Measurements from ENCODE around the gene CAVIN1. TPM values are rescaled to one million over a fixed set of nuclear protein-coding genes. Genes with fewer than 3 reads are reported as not detected.
"Not testable (repeated sequence)": the region's sequence is repeated elsewhere in the genome, so short reads cannot be mapped to it uniquely, and the experiment has no call there.

CAVIN1 gene
- total RNA-seq, 1 donor from 2014 or later = 53.3 TPM

DNA sequence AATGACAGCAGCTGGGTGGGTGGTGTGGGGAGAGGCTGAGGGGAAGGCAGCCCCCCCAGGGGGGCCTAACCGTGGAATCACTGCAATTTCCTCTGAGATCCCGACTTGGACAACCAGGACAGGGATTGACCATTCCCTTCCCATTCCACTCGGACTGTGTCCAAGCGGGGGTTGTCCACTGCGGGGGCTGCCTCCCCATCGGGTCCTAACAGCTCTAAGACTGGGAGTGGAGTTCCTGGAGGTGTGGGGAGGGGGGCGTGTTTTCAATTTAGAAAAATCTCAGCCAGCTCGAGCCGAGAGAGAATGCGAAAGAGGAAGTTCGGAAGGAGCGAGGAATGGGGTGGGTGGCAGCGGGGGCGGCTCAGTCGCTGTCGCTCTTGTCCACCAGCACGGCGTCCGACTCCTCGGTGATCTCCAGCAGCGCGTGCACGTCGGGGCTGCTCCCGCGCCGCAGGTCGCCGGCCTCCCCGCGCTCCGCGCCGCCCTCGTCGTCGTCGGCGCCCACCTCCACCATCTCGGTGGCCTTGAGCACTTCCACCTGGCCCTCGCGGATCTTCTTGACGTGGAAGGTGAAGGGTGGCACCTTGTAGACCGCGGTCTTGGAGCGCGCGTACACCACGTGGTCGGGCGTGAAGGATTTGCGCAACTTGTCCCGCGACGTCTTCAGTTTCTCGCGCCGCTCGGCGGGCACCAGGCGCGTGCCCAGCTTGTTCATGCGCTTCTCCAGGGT is 18.6 kb downstream of the CAVIN1 start:
- peaks cover 23% of the 10 kb centered on the region for H3K4me1 Mint-ChIP-seq

DNA sequence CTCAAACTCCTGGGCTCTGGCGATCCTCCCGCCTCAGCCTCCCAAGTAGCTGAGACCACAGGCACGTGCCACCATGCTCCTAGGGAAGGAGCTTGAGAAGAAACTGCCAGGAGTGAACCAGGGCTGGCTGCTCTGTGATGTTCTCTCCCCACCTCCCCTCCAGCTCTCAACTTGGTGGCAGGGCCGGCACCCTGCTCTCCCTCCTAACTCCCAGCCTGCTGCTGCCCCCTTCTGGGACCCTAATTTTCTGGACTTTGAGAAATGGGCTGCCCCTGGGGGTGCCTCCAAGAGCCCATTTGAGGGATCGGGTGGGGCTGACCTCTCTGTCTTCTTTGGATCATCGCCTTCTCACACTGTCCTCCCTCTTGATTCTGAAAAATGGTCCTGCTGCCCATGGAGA is 19.9 kb downstream of the CAVIN1 start:
- Mint-ChIP-seq H3K9me3 (no peaks in the 10 kb centered on the region), H3K4me3 (no peak overlapping the region), H3K36me3 (peaks cover 8% of the 10 kb centered on the region), H3K4me1 (peaks cover 23% of the 10 kb centered on the region), H3K27ac (no peak overlapping the region), H3K27me3 (ENCODE audit: low read depth) (no peaks in the 10 kb centered on the region)
- TF ChIP-seq, protein P1, sequence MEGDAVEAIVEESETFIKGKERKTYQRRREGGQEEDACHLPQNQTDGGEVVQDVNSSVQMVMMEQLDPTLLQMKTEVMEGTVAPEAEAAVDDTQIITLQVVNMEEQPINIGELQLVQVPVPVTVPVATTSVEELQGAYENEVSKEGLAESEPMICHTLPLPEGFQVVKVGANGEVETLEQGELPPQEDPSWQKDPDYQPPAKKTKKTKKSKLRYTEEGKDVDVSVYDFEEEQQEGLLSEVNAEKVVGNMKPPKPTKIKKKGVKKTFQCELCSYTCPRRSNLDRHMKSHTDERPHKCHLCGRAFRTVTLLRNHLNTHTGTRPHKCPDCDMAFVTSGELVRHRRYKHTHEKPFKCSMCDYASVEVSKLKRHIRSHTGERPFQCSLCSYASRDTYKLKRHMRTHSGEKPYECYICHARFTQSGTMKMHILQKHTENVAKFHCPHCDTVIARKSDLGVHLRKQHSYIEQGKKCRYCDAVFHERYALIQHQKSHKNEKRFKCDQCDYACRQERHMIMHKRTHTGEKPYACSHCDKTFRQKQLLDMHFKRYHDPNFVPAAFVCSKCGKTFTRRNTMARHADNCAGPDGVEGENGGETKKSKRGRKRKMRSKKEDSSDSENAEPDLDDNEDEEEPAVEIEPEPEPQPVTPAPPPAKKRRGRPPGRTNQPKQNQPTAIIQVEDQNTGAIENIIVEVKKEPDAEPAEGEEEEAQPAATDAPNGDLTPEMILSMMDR (IDR thresholded peaks at IDR 0.05; ENCODE audit: unreplicated experiment) = no peak
- DNase-seq (ENCODE audit: low spot score in 2 of 2, unreplicated experiment in 2 of 2) = no peak

More for the DNA sequence above, 18.6 kb downstream of the CAVIN1 start:
- Mint-ChIP-seq H3K27me3 (ENCODE audit: low read depth) (no peaks in the 10 kb centered on the region), H3K9me3 (no peaks in the 10 kb centered on the region), H3K4me3 (no peak overlapping the region), H3K36me3 (peaks cover 8% of the 10 kb centered on the region), H3K27ac (no peak overlapping the region)
- TF ChIP-seq, protein P1 (IDR thresholded peaks at IDR 0.05; ENCODE audit: unreplicated experiment) = no peak
- DNase-seq (ENCODE audit: low spot score in 2 of 2, unreplicated experiment in 2 of 2) = no peak

DNA sequence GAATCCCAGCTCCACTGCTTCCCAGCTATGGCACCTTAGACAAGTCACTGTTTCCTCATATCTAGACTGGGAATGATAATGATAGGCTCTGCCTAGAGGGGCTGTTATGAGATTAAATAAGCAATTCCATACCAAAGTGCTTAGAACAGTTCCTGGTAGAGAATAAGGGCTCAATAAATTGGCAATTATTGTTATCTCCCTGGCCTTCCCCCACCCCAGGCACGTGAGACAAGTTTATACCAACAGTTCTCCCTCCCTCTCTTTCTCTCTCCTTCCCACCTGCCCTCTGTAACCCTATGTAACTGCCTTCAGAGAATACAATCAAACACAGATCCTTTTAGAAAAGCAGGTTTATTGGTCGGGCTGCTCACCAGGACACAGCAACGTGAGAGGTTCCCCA is 20.9 kb downstream of the CAVIN1 start:
- Mint-ChIP-seq H3K9me3 (no peaks in the 10 kb centered on the region), H3K27ac (peak overlapping the region; percentile 91), H3K4me3 (no peak overlapping the region), H3K27me3 (ENCODE audit: low read depth) (no peaks in the 10 kb centered on the region), H3K4me1 (peaks cover 16% of the 10 kb centered on the region), H3K36me3 (peaks cover 8% of the 10 kb centered on the region)
- TF ChIP-seq, protein P1 (IDR thresholded peaks at IDR 0.05; ENCODE audit: unreplicated experiment) = no peak
- no peak for DNase-seq (ENCODE audit: low spot score in 2 of 2, unreplicated experiment in 2 of 2)

DNA sequence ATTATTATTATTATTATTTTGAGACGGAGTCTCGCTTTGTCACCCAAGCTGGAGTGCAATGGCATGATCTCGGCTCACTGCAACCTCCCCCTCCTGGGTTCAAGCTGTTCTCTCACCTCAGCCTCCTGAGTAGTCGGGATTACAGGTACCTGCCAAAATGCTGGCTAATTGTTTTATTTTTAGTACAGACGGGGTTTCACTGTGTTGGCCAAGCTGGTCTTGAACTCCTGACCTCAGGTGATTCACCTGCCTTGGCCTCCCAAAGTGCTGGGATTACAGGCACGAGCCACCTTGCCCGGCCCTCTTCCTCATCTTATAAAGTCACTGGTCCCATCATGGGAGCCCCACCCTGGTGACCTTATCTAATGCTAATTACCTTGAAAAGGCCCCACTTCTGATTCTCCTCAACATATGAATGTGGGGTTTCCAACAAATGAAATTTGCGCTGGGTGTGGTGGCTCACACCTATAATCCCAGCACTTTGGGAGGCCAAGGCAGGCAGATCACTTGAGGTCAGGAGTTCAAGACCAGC is 22.1 kb downstream of the CAVIN1 start:
- DNase-seq (ENCODE audit: low spot score in 2 of 2, unreplicated experiment in 2 of 2); H3K27me3 Mint-ChIP-seq (ENCODE audit: low read depth); H3K27ac Mint-ChIP-seq: not testable (repeated sequence)

DNA sequence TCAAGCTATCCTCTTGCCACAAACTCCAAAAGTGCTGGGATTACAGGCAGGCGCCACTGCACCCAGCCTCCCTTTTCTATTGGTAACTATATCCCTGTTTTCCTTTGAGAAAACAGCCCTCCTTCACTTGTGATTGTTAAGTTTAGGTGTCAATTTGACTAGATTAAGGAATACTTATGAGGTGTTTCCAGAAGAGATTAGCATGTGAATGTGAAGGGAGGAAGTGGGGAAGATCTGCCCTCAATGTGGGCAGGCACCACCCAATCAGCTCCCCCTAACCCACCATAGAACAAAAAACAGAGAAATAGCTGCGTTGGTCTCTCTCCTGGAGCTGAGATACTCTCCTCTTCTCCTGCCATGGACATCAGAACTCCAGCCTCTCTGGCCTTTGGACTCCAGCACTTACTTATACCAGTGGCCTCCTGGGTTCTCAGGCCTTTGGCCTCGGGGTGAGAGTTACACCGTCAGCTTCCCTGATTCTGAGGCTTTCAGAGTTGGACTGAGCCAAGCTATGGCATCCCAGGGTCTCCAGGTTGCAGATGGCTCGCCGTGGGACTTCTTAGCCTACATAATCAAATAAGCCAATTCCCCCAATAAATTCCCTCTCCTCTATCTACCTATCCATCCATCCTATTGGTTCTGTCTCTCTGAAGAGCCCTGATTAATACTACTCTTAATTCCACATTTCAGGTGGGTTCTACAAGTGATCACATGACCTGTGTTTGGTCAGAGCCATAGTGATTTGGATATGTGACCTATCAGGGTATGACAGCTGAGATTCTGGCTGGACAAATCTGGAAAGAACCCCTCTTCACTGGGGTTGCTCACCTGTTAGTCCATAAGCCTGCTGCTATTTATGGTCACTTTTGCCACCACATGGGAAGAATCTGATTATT is 22.9 kb downstream of the CAVIN1 start:
- no peak for DNase-seq (ENCODE audit: low spot score in 2 of 2, unreplicated experiment in 2 of 2)
- H3K4me3 Mint-ChIP-seq = no peak overlapping the region
- TF ChIP-seq, protein P1 (IDR thresholded peaks at IDR 0.05; ENCODE audit: unreplicated experiment) = no peak
- H3K27ac Mint-ChIP-seq = no peak overlapping the region
- no peaks in the 10 kb centered on the region for H3K9me3 Mint-ChIP-seq
- no peaks in the 10 kb centered on the region for H3K27me3 Mint-ChIP-seq (ENCODE audit: low read depth)
- H3K4me1 Mint-ChIP-seq = peaks cover 7% of the 10 kb centered on the region
- H3K36me3 Mint-ChIP-seq = peaks cover 6% of the 10 kb centered on the region

More for the DNA sequence above, 22.1 kb downstream of the CAVIN1 start:
- not testable (repeated sequence) for H3K36me3 Mint-ChIP-seq, H3K4me1 Mint-ChIP-seq, H3K9me3 Mint-ChIP-seq, H3K4me3 Mint-ChIP-seq

DNA sequence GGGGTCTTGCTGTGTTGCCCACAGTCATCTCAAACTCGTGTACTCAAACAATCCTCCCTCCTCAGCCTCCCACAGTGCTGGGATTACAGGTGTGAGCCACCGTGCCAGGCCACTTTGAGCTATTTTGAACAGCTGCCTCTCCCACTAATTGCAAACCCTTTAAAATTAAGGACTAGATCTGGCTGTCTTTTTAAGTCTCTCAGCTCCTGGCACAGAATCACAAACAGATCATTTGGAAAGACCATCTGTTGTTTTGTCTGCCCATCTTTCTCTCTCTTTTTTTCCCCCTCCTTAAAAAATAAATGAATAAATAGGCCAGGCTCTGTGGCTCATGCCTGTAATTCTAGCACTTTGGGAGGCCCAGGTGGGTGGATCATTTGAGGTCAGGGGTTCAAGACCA is 23.9 kb downstream of the CAVIN1 start:
- TF ChIP-seq, protein P1 (IDR thresholded peaks at IDR 0.05; ENCODE audit: unreplicated experiment) = no peak
- H3K27me3 Mint-ChIP-seq (ENCODE audit: low read depth) = no peaks in the 10 kb centered on the region
- no peak for DNase-seq (ENCODE audit: low spot score in 2 of 2, unreplicated experiment in 2 of 2)
- H3K4me1 Mint-ChIP-seq = peaks cover 7% of the 10 kb centered on the region
- H3K9me3 Mint-ChIP-seq = peaks cover 3% of the 10 kb centered on the region
- H3K4me3 Mint-ChIP-seq = no peak overlapping the region
- no peak overlapping the region for H3K27ac Mint-ChIP-seq
- H3K36me3 Mint-ChIP-seq = peaks cover 2% of the 10 kb centered on the region

DNA sequence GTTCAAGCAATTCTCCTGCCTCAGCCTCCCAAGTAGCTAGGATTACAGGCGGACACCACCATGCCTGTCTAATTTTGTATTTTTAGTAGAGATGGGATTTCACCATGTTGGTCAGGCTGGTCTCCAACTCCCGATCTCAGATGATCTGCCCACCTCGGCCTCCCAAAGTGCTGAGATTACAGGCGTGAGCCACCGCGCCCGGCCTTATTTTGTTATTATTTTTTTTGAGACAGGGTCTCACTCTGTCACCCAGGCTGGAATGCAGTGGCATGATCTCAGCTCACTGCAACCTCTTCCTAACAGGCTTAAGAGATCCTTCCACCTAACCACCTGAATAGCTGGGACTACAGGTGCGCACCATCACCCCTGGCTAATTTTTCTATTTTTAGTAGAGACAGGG is 27.5 kb downstream of the CAVIN1 start:
- H3K27me3 Mint-ChIP-seq (ENCODE audit: low read depth); DNase-seq (ENCODE audit: low spot score in 2 of 2, unreplicated experiment in 2 of 2); H3K36me3 Mint-ChIP-seq; H3K27ac Mint-ChIP-seq; H3K4me3 Mint-ChIP-seq; H3K9me3 Mint-ChIP-seq; H3K4me1 Mint-ChIP-seq: not testable (repeated sequence)

Measured in mesothelial cell of epicardium (in vitro differentiated cells).